Lung (tissue), 12 donors: Measurements from ENCODE around the gene FRAS1. TPM values are rescaled to one million over a fixed set of nuclear protein-coding genes. Genes with fewer than 3 reads are reported as not detected.

Experiments used
- ATAC-seq: fragments of 200-7000 bp; cut with Tn5 transposase; one replicate; pipeline ENCODE4 v1.9.1; 2020; ENCODE audit warnings: moderate number of reproducible peaks; ENCODE audit not compliant: insufficient read depth, low FRiP score
- DNase-seq, 3 donors: peaks; one replicate each; pipeline ENCODE4 v3.0.0-alpha.2; 2013 to 2017
- H3K27ac ChIP-seq, 2 donors: one replicate each; pipeline ENCODE4 v1.5.1; 2013; ENCODE audit warnings: mild to moderate bottlenecking in 2 of 2, moderate library complexity in 2 of 2, control low read depth in 1 of 2, inconsistent platforms in 1 of 2, low read depth in 1 of 2, low read length in 1 of 2
- H3K27me3 ChIP-seq, 3 donors: one replicate each; pipeline ENCODE4 v1.5.1; 2013; ENCODE audit warnings: low read length in 2 of 3; ENCODE audit not compliant: control insufficient read depth in 3 of 3, insufficient read depth in 3 of 3
- H3K36me3 ChIP-seq, 4 donors: one replicate each; pipeline ENCODE4 v1.5.1; 2013; ENCODE audit warnings: low read length in 4 of 4, mild to moderate bottlenecking in 1 of 4, moderate library complexity in 1 of 4; ENCODE audit not compliant: control insufficient read depth in 4 of 4, insufficient read depth in 4 of 4
- H3K4me1 ChIP-seq, 5 donors: one replicate each; pipeline ENCODE4 v1.5.1; 2013; ENCODE audit warnings: low read length in 5 of 5, mild to moderate bottlenecking in 2 of 5, moderate library complexity in 1 of 5; ENCODE audit not compliant: control insufficient read depth in 5 of 5, insufficient read depth in 5 of 5
- H3K4me3 ChIP-seq: one replicate; pipeline ENCODE4 v1.5.1; 2013; ENCODE audit warnings: mild to moderate bottlenecking, control low read depth, moderate library complexity
- H3K9ac ChIP-seq, 2 donors: one replicate each; pipeline ENCODE4 v1.5.1; 2013; ENCODE audit warnings: low read length in 2 of 2, control low read depth in 1 of 2; ENCODE audit not compliant: insufficient read depth in 1 of 2
- H3K9me3 ChIP-seq, 4 donors: one replicate each; pipeline ENCODE4 v1.5.1; 2013; ENCODE audit warnings: low read length in 3 of 4, mild to moderate bottlenecking in 1 of 4, moderate library complexity in 1 of 4; ENCODE audit not compliant: control insufficient read depth in 4 of 4, insufficient read depth in 3 of 4
- CTCF ChIP-seq: IDR thresholded peaks from 2 replicates; pipeline ENCODE4 v1.5.1; 2012; ENCODE audit warnings: mild to moderate bottlenecking; ENCODE audit errors: control extremely low read depth, extremely low read depth
- WGBS, 2 donors: extraction: QIAGEN DNeasy Blood & Tissue Kit; methylation state at CpG; one replicate each; pipeline ENCODE4 v1.1.7; 2013; 5-methylcytosine and 5-hydroxymethylcytosine counted together
- polyA plus RNA-seq, 2 donors: library from polyadenylated mRNA; stranded (reverse); fragments of 200-250 nt; gene quantifications; one replicate each; pipeline ENCODE4 v1.2.1, GENCODE V29; 2013
- total RNA-seq, 2 donors: library from RNA; depleted of rRNA in 1 of 2; stranded (reverse); fragments of >200 nt in 1 of 2; gene quantifications; one replicate each; pipeline ENCODE4 v1.2.1, GENCODE V29; 2014 to 2021
- donor health status: control.
- donor health status: control.
- donor health status: Bipolar disorder and iron deficiency.
- donor health status: healthy.
- donor health status: DM: yes; HTN: yes; CAD: no.

The FRAS1 gene
- total and polyA plus RNA-seq, 4 donors, result 0.45 to 53.8 (median 6.9) TPM

GRCh38 chr4:78527555-78527954 lies 470.4 kb downstream of the FRAS1 start:
- no peak overlapping the region for H3K4me3 ChIP-seq
- WGBS, 2 donors, result 87 to 94% methylated on average over 4 of the region's 4 CpGs
- no peaks in the 10 kb centered on the region for H3K9me3 ChIP-seq
- TF ChIP-seq CTCF, result no peak
- no peak overlapping the region for H3K9ac ChIP-seq
- H3K4me1 ChIP-seq, result peaks cover 0 to 2% (median 0%) of the 10 kb centered on the region in 5 donors
- H3K36me3 ChIP-seq, result peaks cover 0 to 13% (median 0%) of the 10 kb centered on the region in 4 donors
- no peaks in the 10 kb centered on the region for H3K27me3 ChIP-seq
- no peak for DNase-seq
- ATAC-seq, result no peak
- H3K27ac ChIP-seq, result no peak overlapping the region

GRCh38 chr4:78528327-78528726 lies 471.2 kb downstream of the FRAS1 start:
- Histone ChIP-seq H3K27me3 (no peaks in the 10 kb centered on the region), H3K4me1 (peaks cover 0 to 2% (median 0%) of the 10 kb centered on the region in 5 donors), H3K27ac (no peak overlapping the region), H3K4me3 (no peak overlapping the region), H3K36me3 (peaks cover 0 to 13% (median 0%) of the 10 kb centered on the region in 4 donors), H3K9me3 (no peaks in the 10 kb centered on the region), H3K9ac (no peak overlapping the region)
- 80 to 94% methylated on average over 3 of the region's 3 CpGs for WGBS, 2 donors
- no peak for DNase-seq
- TF ChIP-seq CTCF, result no peak
- no peak for ATAC-seq

- TF ChIP-seq CTCF, result no peak
- Histone ChIP-seq H3K36me3 (peaks cover 0 to 12% (median 1%) of the 10 kb centered on the region in 4 donors), H3K4me3 (no peak overlapping the region), H3K9me3 (no peaks in the 10 kb centered on the region), H3K4me1 (peaks cover 0 to 2% (median 0%) of the 10 kb centered on the region in 5 donors), H3K27ac (no peak overlapping the region), H3K27me3 (no peaks in the 10 kb centered on the region), H3K9ac (no peak overlapping the region)
- ATAC-seq (no peak), DNase-seq (no peak)
- WGBS, 2 donors, result 84 to 88% methylated on average over 2 of the region's 2 CpGs
Observed at GRCh38 chr4:78529569-78530209, 472.6 kb downstream of the FRAS1 start.

- no peak for ATAC-seq
- Histone ChIP-seq H3K9ac (no peak overlapping the region), H3K36me3 (peaks cover 0 to 11% (median 4%) of the 10 kb centered on the region in 4 donors), H3K4me1 (peaks cover 0 to 2% (median 0%) of the 10 kb centered on the region in 5 donors), H3K27ac (no peak overlapping the region), H3K9me3 (no peaks in the 10 kb centered on the region), H3K27me3 (no peaks in the 10 kb centered on the region), H3K4me3 (no peak overlapping the region)
- no peak for TF ChIP-seq CTCF
- WGBS, 2 donors, result 6 to 45% methylated on average over 1 of the region's 1 CpG
- no peak for DNase-seq
Observed at GRCh38 chr4:78532046-78532445, 474.9 kb downstream of the FRAS1 start.
